Retinal pigment epithelial cell (primary cell): Measurements from ENCODE around the gene CADM1.
A peak's percentile ranks its signal among the peaks of the same experiment; 100 is the strongest.

Experiments
- DNase-seq: peaks from one replicate; pipeline ENCODE4 v3.0.0-alpha.2; 2010; ENCODE audit warnings: low read depth
- H3K4me3 ChIP-seq: 2 replicates; pipeline ENCODE4 v1.5.1; 2011; ENCODE audit warnings: mild to moderate bottlenecking, low read length, control low read depth, moderate library complexity
- TF ChIP-seq, protein P1 (sequence below): conservative IDR thresholded peaks from 2 replicates; pipeline ENCODE4 v1.5.1; 2011; ENCODE audit warnings: low read depth, low read length, control low read depth, inconsistent platforms

CADM1 gene

DNA sequence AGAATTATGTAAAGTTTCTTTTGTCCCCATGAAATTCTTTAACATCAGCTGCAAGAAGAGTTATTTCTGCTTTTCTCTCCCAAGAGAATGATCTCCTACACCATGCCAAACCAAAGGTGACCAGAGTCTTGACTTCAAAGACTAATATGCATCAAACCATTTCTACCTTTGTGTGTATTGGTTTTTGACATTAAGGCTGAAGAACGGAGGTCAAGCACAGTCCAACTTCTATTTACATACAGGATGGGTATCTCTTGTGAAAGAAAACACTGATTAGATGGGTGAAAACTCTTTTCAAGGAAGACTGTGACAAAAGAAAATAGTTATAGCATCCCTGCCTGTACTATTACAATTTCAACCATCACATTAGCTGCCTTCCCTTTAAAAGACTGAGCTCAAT lies 256.3 kb downstream of the CADM1 start:
- TF ChIP-seq, protein P1, sequence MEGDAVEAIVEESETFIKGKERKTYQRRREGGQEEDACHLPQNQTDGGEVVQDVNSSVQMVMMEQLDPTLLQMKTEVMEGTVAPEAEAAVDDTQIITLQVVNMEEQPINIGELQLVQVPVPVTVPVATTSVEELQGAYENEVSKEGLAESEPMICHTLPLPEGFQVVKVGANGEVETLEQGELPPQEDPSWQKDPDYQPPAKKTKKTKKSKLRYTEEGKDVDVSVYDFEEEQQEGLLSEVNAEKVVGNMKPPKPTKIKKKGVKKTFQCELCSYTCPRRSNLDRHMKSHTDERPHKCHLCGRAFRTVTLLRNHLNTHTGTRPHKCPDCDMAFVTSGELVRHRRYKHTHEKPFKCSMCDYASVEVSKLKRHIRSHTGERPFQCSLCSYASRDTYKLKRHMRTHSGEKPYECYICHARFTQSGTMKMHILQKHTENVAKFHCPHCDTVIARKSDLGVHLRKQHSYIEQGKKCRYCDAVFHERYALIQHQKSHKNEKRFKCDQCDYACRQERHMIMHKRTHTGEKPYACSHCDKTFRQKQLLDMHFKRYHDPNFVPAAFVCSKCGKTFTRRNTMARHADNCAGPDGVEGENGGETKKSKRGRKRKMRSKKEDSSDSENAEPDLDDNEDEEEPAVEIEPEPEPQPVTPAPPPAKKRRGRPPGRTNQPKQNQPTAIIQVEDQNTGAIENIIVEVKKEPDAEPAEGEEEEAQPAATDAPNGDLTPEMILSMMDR: no peak
- no peak for DNase-seq

DNA sequence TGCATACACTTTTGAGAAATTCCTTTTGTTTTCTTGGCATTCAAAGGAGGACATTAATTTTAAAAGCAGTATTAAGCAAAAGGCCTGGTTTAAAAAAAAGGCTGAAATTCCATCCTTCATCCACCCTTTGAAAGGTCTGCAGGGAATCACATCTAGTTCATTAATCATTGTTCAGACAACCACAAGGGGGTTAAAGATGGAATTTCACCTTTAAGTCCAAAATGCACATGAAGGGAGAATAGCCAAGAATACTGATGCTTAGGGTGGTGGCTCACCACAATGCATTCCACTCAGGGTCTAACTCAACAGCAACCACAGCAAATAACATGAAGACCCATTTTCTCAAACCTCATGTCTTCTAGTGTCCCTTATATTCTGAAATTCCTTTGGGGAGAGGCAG lies 256.9 kb downstream of the CADM1 start:
- TF ChIP-seq, protein P1: no peak
- H3K4me3 ChIP-seq: no peak overlapping the region
- DNase-seq: no peak

More for the DNA sequence above, 256.3 kb downstream of the CADM1 start:
- H3K4me3 ChIP-seq: no peak overlapping the region

DNA sequence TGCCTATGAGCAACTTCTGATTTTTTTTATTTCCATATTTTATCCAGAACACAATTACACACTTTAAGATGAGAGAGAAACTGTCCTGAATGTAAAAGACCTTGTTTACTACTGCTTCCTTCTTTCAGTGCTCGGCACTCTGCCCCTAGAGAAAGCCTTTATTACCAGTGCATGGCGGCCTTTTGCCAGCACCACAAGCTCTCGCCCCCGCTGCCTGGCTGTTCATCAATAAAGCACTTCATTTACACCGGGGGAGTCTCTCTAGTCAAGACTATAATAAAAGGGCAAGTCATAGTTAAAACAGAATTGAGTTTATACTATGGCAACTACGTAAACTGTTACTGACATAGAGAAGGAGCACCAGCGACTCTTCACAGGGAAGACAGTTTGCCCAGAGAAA lies 259.5 kb downstream of the CADM1 start:
- no peak for DNase-seq

DNA sequence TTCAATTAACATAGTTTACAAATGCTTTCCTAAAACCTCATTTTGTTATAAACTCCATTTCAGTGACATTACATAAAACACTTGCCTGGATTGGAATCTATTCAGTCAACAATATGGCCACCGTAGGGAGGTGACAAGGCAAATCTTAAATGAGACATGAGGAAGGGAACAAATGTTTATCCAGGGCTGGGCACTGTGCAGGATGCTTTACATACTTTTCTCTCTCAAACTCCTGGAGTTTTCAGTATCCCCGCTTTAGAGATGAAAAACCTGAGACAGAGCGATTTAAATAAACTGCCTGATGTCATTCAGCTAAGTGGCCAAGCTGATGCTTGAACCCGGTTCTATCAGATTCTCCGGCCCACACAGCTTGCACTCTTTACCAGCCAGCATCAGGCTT lies 259.9 kb downstream of the CADM1 start:
- no peak overlapping the region for H3K4me3 ChIP-seq
- no peak for DNase-seq
- TF ChIP-seq, protein P1: no peak

More for the DNA sequence above, 259.5 kb downstream of the CADM1 start:
- H3K4me3 ChIP-seq: no peak overlapping the region
- TF ChIP-seq, protein P1: no peak

DNA sequence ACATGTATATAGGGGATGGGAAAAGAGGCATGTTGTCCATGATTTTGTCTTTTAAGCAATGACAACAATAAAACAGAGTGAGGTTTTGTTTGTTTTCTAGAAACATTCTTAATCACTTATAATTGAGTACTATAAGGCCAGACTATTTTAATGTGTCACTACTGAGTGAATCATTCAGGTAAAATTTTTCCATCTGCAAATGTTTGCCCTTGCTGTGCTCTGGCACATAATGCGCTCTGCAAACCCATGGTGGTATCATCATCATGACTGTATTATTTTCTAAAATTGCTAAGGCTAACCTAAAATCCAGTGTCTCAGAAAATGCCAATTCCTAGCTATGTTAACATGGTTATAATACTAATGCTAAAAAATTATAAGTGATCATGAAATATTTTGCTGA lies 261.2 kb downstream of the CADM1 start:
- TF ChIP-seq, protein P1: no peak
- DNase-seq: no peak
- no peak overlapping the region for H3K4me3 ChIP-seq

DNA sequence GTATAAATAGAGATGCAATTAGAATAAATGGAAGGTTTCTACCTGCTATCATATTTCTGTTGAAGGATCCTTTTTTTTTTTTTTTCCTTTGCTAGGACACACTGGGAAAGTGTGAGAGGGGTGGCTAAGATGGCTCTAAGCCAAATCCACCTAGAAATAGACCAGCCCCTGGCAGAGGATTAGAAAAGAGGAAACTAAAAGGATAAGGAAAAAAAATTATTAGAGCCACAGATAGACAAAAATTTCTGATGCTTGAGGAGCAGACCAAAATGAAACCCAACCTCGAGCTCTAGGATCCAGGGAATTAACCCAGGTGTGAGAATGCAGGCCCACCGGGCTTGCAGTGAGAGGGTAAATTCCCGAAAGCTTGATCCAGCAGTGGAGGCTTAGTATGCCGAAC lies 262.3 kb downstream of the CADM1 start:
- DNase-seq: no peak
- H3K4me3 ChIP-seq: no peak overlapping the region
- TF ChIP-seq, protein P1: no peak

DNA sequence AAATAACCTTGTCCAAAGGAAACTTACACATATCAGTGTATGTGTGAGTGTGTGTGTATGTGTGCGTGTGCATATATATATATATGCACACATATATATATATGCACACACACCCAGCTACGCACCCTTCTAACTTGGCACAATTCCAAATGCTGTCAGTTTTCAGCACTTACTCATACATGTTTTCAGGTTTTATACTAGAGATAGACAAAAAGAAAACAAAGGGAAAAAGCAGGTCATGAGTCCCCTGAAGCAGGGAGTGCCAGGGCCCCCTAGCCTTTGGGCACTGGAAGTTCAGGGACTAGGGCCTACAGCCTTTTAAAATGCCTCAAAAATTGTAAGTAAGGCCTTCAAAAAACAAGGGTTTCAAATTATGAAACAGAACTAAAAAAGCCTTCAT lies 265.4 kb downstream of the CADM1 start:
- TF ChIP-seq, protein P1: peak; percentile 61
- no peak for DNase-seq

More for the DNA sequence above, 265.4 kb downstream of the CADM1 start:
- H3K4me3 ChIP-seq: no peak overlapping the region
